ENCODE data around the gene RPH3AL.

- TF ChIP-seq CTCF (IDR thresholded peaks at IDR 0.05), result no peak
- TF ChIP-seq POLR2A (IDR thresholded peaks at IDR 0.05), result no peak
Observed at GRCh38 chr17:343875-344752, 8.5 kb downstream of the RPH3AL start.
